ENCODE measurements around the gene ARHGEF6.

ARHGEF6 gene

GRCh38 chrX:136674270-136674985, 106.3 kb downstream of the ARHGEF6 start:
- peak; percentile 50 for DNase-seq
- H3K4me1 Mint-ChIP-seq = peaks cover 91% of the 10 kb centered on the region
- H3K27me3 Mint-ChIP-seq = no peaks in the 10 kb centered on the region
- CTCF ChIA-PET = interaction anchor here (0.9 to 1.7 kb wide), 4 partner anchors 9 to 65 kb away, joined by 3 to 6 read pairs (median 4); no protein-coding TSS in a partner anchor
- H3K27ac Mint-ChIP-seq = peak overlapping the region; percentile 96
- H3K9me3 Mint-ChIP-seq = no peaks in the 10 kb centered on the region
- H3K36me3 Mint-ChIP-seq = peaks cover 79% of the 10 kb centered on the region
- H3K4me3 Mint-ChIP-seq = peak overlapping the region; percentile 60

GRCh38 chrX:136671006-136671610, 109.6 kb downstream of the ARHGEF6 start:
- Mint-ChIP-seq H3K27ac (no peak overlapping the region), H3K4me1 (peaks cover 90% of the 10 kb centered on the region), H3K4me3 (no peak overlapping the region), H3K27me3 (no peaks in the 10 kb centered on the region), H3K36me3 (peaks cover 88% of the 10 kb centered on the region), H3K9me3 (no peaks in the 10 kb centered on the region)
- CTCF ChIA-PET = interaction anchor here (0.5 kb wide), 1 partner anchor 37 kb away, joined by 5 read pairs; no protein-coding TSS in a partner anchor
- DNase-seq = no peak

- Mint-ChIP-seq H3K9me3 (peaks cover 11% of the 10 kb centered on the region), H3K4me1 (peaks cover 83% of the 10 kb centered on the region), H3K4me3 (no peak overlapping the region), H3K27ac (peak overlapping the region; percentile 82), H3K27me3 (no peaks in the 10 kb centered on the region), H3K36me3 (peaks cover 90% of the 10 kb centered on the region)
- CTCF ChIA-PET = no interaction called here
- DNase-seq = peak; percentile 50
Observed at GRCh38 chrX:136667446-136668168, 113.1 kb downstream of the ARHGEF6 start.

- no peak for DNase-seq
- Mint-ChIP-seq H3K9me3 (peaks cover 11% of the 10 kb centered on the region), H3K27ac (peak overlapping the region; percentile 62), H3K4me1 (peaks cover 81% of the 10 kb centered on the region), H3K36me3 (peaks cover 86% of the 10 kb centered on the region), H3K4me3 (no peak overlapping the region), H3K27me3 (no peaks in the 10 kb centered on the region)
- CTCF ChIA-PET = interaction anchor here (0.6 to 1.1 kb wide), 3 partner anchors 8 to 57 kb away, joined by 3 to 4 read pairs (median 3); no protein-coding TSS in a partner anchor
Observed at GRCh38 chrX:136666088-136666487, 114.6 kb downstream of the ARHGEF6 start.

- peak overlapping the region; percentile 62 for H3K27ac Mint-ChIP-seq
- peak overlapping the region; percentile 7 for H3K4me3 Mint-ChIP-seq
- H3K4me1 Mint-ChIP-seq = peaks cover 82% of the 10 kb centered on the region
- no peak for DNase-seq
- CTCF ChIA-PET = interaction anchor here (0.8 kb wide), 1 partner anchor 9 kb away, joined by 3 read pairs; no protein-coding TSS in a partner anchor
- H3K9me3 Mint-ChIP-seq = peaks cover 11% of the 10 kb centered on the region
- peaks cover 85% of the 10 kb centered on the region for H3K36me3 Mint-ChIP-seq
- no peaks in the 10 kb centered on the region for H3K27me3 Mint-ChIP-seq
Observed at GRCh38 chrX:136665258-136665900, 115.4 kb downstream of the ARHGEF6 start.

GRCh38 chrX:136662976-136663375, 117.8 kb downstream of the ARHGEF6 start:
- peak; percentile 41 for DNase-seq
- no peak overlapping the region for H3K4me3 Mint-ChIP-seq
- H3K27ac Mint-ChIP-seq = peak overlapping the region; percentile 94
- H3K36me3 Mint-ChIP-seq = peaks cover 83% of the 10 kb centered on the region
- peaks cover 91% of the 10 kb centered on the region for H3K4me1 Mint-ChIP-seq
- H3K27me3 Mint-ChIP-seq = no peaks in the 10 kb centered on the region
- peaks cover 11% of the 10 kb centered on the region for H3K9me3 Mint-ChIP-seq
- CTCF ChIA-PET = no interaction called here

- Mint-ChIP-seq H3K4me3 (peak overlapping the region; percentile 35), H3K36me3 (peaks cover 81% of the 10 kb centered on the region), H3K27me3 (no peaks in the 10 kb centered on the region), H3K27ac (peak overlapping the region; percentile 94), H3K4me1 (peaks cover 90% of the 10 kb centered on the region), H3K9me3 (peaks cover 11% of the 10 kb centered on the region)
- CTCF ChIA-PET = no interaction called here
- no peak for DNase-seq
Observed at GRCh38 chrX:136662104-136662503, 118.6 kb downstream of the ARHGEF6 start.

GRCh38 chrX:136660896-136661295, 119.8 kb downstream of the ARHGEF6 start:
- H3K4me3 Mint-ChIP-seq = peak overlapping the region; percentile 48
- H3K4me1 Mint-ChIP-seq = peaks cover 90% of the 10 kb centered on the region
- H3K27me3 Mint-ChIP-seq = no peaks in the 10 kb centered on the region
- DNase-seq = no peak
- CTCF ChIA-PET = interaction anchor here (2.6 kb wide), 1 partner anchor 34 kb away, joined by 14 read pairs; no protein-coding TSS in a partner anchor
- H3K36me3 Mint-ChIP-seq = peaks cover 83% of the 10 kb centered on the region
- peaks cover 11% of the 10 kb centered on the region for H3K9me3 Mint-ChIP-seq
- peak overlapping the region; percentile 87 for H3K27ac Mint-ChIP-seq

- Mint-ChIP-seq H3K9me3 (peaks cover 4% of the 10 kb centered on the region), H3K36me3 (peaks cover 82% of the 10 kb centered on the region), H3K4me3 (peak overlapping the region; percentile 95), H3K4me1 (peaks cover 92% of the 10 kb centered on the region), H3K27ac (peak overlapping the region; percentile 91), H3K27me3 (no peaks in the 10 kb centered on the region)
- CTCF ChIA-PET = interaction anchor here (0.6 to 2.6 kb wide), 7 partner anchors 11 to 266 kb away, joined by 3 to 14 read pairs (median 4); no protein-coding TSS in a partner anchor
- DNase-seq = peak; percentile 38
Observed at GRCh38 chrX:136659174-136659573, 121.6 kb downstream of the ARHGEF6 start.

GRCh38 chrX:136658151-136658550, 122.6 kb downstream of the ARHGEF6 start:
- CTCF ChIA-PET = interaction anchor here (1.3 to 2.6 kb wide), 3 partner anchors 17 to 39 kb away, joined by 4 to 14 read pairs (median 5); no protein-coding TSS in a partner anchor
- peaks cover 96% of the 10 kb centered on the region for H3K4me1 Mint-ChIP-seq
- peaks cover 85% of the 10 kb centered on the region for H3K36me3 Mint-ChIP-seq
- peak overlapping the region; percentile 91 for H3K27ac Mint-ChIP-seq
- H3K9me3 Mint-ChIP-seq = no peaks in the 10 kb centered on the region
- peak overlapping the region; percentile 95 for H3K4me3 Mint-ChIP-seq
- DNase-seq = peak; percentile 49
- H3K27me3 Mint-ChIP-seq = no peaks in the 10 kb centered on the region

GRCh38 chrX:136656361-136656964, 124.3 kb downstream of the ARHGEF6 start:
- Mint-ChIP-seq H3K36me3 (peaks cover 91% of the 10 kb centered on the region), H3K27me3 (no peaks in the 10 kb centered on the region), H3K27ac (peak overlapping the region; percentile 91), H3K4me1 (peaks cover 91% of the 10 kb centered on the region), H3K9me3 (no peaks in the 10 kb centered on the region), H3K4me3 (peak overlapping the region; percentile 95)
- CTCF ChIA-PET = interaction anchor here (1.1 kb wide), 1 partner anchor 46 kb away, joined by 3 read pairs; no protein-coding TSS in a partner anchor
- no peak for DNase-seq

GRCh38 chrX:136652822-136653723, 127.7 kb downstream of the ARHGEF6 start:
- Mint-ChIP-seq H3K4me3 (peak overlapping the region; percentile 95), H3K27me3 (no peaks in the 10 kb centered on the region), H3K9me3 (no peaks in the 10 kb centered on the region), H3K4me1 (peaks cover 57% of the 10 kb centered on the region), H3K36me3 (peaks cover 91% of the 10 kb centered on the region), H3K27ac (peak overlapping the region; percentile 91)
- CTCF ChIA-PET = interaction anchor here (0.9 to 1.1 kb wide), 2 partner anchors 27 to 44 kb away, joined by 3 read pairs; no protein-coding TSS in a partner anchor
- peak; percentile 46 for DNase-seq
